Ishikawa (cell line): ENCODE data around the gene ZBTB46.
A peak's percentile ranks its signal among the peaks of the same experiment; 100 is the strongest.

Source experiments
- CEBPB ChIP-seq: IDR thresholded peaks from 2 replicates; pipeline ENCODE4 v1.6.1; 2012
- CREB1 ChIP-seq: IDR thresholded peaks from 2 replicates; pipeline ENCODE4 v1.6.1; 2012; ENCODE audit warnings: low read depth
- EGR1 ChIP-seq: IDR thresholded peaks from 2 replicates; pipeline ENCODE4 v1.6.1; 2012
- EP300 ChIP-seq: IDR thresholded peaks from 2 replicates; pipeline ENCODE4 v1.6.1; 2012; ENCODE audit warnings: borderline replicate concordance
- FOXM1 ChIP-seq: IDR thresholded peaks from 2 replicates; pipeline ENCODE4 v1.6.1; 2012; ENCODE audit warnings: low read depth, borderline replicate concordance
- MAX ChIP-seq: IDR thresholded peaks from 2 replicates; pipeline ENCODE4 v1.6.1; 2012
- NFIC ChIP-seq: IDR thresholded peaks from 2 replicates; pipeline ENCODE4 v1.6.1; 2012
- RAD21 ChIP-seq: IDR thresholded peaks from 2 replicates; pipeline ENCODE4 v1.6.1; 2012; ENCODE audit warnings: low read depth
- REST ChIP-seq: IDR thresholded peaks from 2 replicates; pipeline ENCODE4 v1.6.1; 2012; ENCODE audit warnings: low read depth, mild to moderate bottlenecking
- TAF1 ChIP-seq: IDR thresholded peaks from 2 replicates; pipeline ENCODE4 v1.6.1; 2012; ENCODE audit warnings: low read depth, mild to moderate bottlenecking
- TCF12 ChIP-seq: IDR thresholded peaks from 2 replicates; pipeline ENCODE4 v1.6.1; 2012; ENCODE audit warnings: low read depth
- TEAD4 ChIP-seq: IDR thresholded peaks from 2 replicates; pipeline ENCODE4 v1.6.1; 2012
- USF1 ChIP-seq: IDR thresholded peaks from 2 replicates; pipeline ENCODE4 v1.6.1; 2012
- YY1 ChIP-seq: IDR thresholded peaks from 2 replicates; pipeline ENCODE4 v1.6.1; 2012; ENCODE audit warnings: low read depth
- ZBTB7A ChIP-seq: IDR thresholded peaks from 2 replicates; pipeline ENCODE4 v1.6.1; 2012; ENCODE audit warnings: low read depth

Gene ZBTB46

GRCh38 chr20:63860325-63861051 is 29.4 kb upstream of the ZBTB46 start:
- TF ChIP-seq TEAD4 (no peak), NFIC (no peak), USF1 (no peak), EGR1 (no peak), CREB1 (no peak), REST (no peak), CEBPB (no peak), MAX (no peak), EP300 (no peak), ZBTB7A (no peak), RAD21 (no peak), FOXM1 (no peak), TAF1 (no peak), TCF12 (no peak), YY1 (no peak)

- no peak for TF ChIP-seq CREB1
- TF ChIP-seq USF1, result no peak
- no peak for TF ChIP-seq FOXM1
- no peak for TF ChIP-seq TEAD4
- no peak for TF ChIP-seq TCF12
- TF ChIP-seq REST, result no peak
- no peak for TF ChIP-seq RAD21
- no peak for TF ChIP-seq YY1
- TF ChIP-seq EGR1, result no peak
Measured at GRCh38 chr20:63859166-63859699, 28.2 kb upstream of the ZBTB46 start.

DNA sequence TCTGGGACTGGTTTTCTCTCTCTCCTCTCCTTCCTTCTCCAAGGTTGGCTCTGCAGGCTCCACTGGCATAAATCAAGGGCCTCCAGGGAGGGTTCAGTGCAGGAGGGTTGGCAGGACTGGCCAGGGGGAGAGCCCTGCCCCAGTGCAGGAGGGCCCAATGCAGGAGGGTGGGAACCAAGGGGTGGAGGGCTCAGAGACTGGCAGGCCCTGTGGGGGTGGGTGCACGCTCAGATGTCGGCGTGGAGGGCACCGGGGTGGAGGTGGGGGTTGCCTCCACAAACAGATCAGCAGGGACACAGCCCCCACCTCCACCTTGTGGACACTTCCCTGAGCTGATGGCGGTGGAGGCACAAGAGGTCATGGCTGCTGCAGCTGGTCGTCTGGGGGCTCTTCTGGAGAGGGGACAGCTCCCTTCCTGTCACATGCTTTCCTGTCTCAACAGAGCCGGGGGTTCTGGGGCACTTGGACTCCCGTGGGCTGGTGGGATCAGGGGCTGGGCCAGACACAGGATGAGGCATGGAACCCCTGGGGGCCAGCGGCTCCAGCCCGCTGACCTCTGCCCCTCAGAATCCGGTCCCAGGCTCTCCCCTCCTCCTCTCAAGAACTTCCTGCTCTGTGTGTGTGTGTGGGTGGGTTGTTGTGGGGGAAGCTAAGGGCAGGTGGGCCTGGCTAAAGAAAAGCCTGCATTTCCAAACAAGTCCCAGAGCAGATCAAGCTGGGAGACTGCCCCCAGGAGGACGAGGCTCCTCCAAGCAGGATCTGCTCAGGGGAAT is 27.5 kb upstream of the ZBTB46 start:
- TF ChIP-seq USF1 (no peak), REST (no peak), YY1 (no peak), ZBTB7A (0 out of 2 replicates have a peak, but pooled peaks have one; percentile 18), EP300 (no peak), CREB1 (no peak), RAD21 (peak; percentile 26; the same call in 1 of the 2 replicates)

- TF ChIP-seq USF1 (no peak), REST (no peak), RAD21 (no peak), TEAD4 (no peak), EGR1 (no peak), ZBTB7A (no peak), YY1 (no peak), TAF1 (no peak), CREB1 (no peak), EP300 (no peak), FOXM1 (no peak), MAX (no peak), TCF12 (no peak), NFIC (no peak), CEBPB (no peak)
Measured at GRCh38 chr20:63857764-63858392, 26.8 kb upstream of the ZBTB46 start.
